ENCODE data around the gene PRKAG2. TPM values are rescaled to one million over a fixed set of nuclear protein-coding genes. Genes with fewer than 3 reads are reported as not detected.

PRKAG2 gene
- total and polyA plus RNA-seq, 2 of the 13 experiments (the other 11 are each of a cell fraction or from before 2014, with no cell fraction given) = 0.90 to 1.3 TPM

DNA sequence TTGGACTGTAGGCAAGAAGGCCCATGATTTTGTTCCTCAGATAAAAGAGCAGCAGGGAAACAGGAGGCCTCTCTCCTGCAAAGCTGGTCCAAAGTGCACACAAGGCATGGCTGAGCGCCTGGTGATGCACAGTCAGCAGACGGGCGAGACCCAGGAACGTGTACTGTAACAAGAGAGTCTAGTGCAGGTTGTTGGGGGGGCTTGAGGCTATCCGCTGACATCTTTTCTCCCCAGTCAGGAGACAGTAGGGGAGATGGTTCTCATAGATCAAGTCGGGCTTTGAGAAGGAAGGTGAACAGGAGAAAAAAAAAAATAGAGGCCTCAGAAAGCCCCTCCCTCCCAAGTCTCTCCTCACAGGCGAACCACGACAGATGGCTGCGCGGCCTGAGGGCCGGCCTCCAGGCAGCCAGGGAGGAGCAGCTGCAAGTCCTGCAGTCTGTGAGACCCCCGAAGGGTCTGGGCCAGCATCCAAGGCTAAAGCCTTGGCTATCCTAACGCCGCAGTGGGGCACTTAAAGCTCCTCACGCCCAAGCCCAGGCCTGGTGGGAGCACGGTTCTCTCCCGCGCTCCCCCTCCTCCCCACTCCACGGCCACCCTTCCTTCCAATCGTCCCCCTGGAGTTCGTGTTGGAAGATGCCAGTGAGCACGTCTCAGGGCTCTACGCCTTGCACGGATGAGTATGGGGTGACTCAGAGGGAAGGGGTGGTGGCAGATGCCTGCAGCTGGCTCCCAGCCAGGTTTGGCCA, 68.3 kb downstream of the PRKAG2 start (continued):
- TF ChIP-seq ZBTB2 (CRISPR knock-in tag; IDR thresholded peaks at IDR 0.05; ENCODE audit: low read depth) (no peak), ZNF556 (CRISPR knock-in tag; IDR thresholded peaks at IDR 0.05; ENCODE audit: borderline replicate concordance) (no peak), HNF4G (IDR thresholded peaks at IDR 0.05; ENCODE audit: borderline replicate concordance, low read depth, low read length) (peak; percentile 71), HNF4G (CRISPR knock-in tag; IDR thresholded peaks at IDR 0.05; ENCODE audit: borderline replicate concordance, low read depth) (no peak), ZNF776 (CRISPR knock-in tag; IDR thresholded peaks at IDR 0.05) (no peak), BORCS8-MEF2B (CRISPR knock-in tag; IDR thresholded peaks at IDR 0.05) (no peak), TERF1 (CRISPR knock-in tag; IDR thresholded peaks at IDR 0.05) (no peak), CHCHD3 (CRISPR knock-in tag; IDR thresholded peaks at IDR 0.05) (no peak), PAXIP1 (CRISPR knock-in tag; conservative IDR thresholded peaks at IDR 0.05) (peak; percentile 73), ZNF274 (CRISPR knock-in tag; IDR thresholded peaks at IDR 0.05) (no peak), ZNF672 (CRISPR knock-in tag; IDR thresholded peaks at IDR 0.05) (no peak), ZNF749 (CRISPR knock-in tag; IDR thresholded peaks at IDR 0.05; ENCODE audit: borderline replicate concordance) (no peak), PCBP2 (optimal IDR thresholded peaks at IDR 0.05; ENCODE audit: low read depth, low read length, poor library complexity, severe bottlenecking) (no peak), HMGA1 (CRISPR knock-in tag; conservative IDR thresholded peaks at IDR 0.05) (no peak), POGK (CRISPR knock-in tag; conservative IDR thresholded peaks at IDR 0.05) (no peak)
- TF ChIP-seq, protein P1, sequence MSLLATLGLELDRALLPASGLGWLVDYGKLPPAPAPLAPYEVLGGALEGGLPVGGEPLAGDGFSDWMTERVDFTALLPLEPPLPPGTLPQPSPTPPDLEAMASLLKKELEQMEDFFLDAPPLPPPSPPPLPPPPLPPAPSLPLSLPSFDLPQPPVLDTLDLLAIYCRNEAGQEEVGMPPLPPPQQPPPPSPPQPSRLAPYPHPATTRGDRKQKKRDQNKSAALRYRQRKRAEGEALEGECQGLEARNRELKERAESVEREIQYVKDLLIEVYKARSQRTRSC (CRISPR knock-in tag; IDR thresholded peaks at IDR 0.05; ENCODE audit: low read depth) = no peak
- TF ChIP-seq, protein P2, sequence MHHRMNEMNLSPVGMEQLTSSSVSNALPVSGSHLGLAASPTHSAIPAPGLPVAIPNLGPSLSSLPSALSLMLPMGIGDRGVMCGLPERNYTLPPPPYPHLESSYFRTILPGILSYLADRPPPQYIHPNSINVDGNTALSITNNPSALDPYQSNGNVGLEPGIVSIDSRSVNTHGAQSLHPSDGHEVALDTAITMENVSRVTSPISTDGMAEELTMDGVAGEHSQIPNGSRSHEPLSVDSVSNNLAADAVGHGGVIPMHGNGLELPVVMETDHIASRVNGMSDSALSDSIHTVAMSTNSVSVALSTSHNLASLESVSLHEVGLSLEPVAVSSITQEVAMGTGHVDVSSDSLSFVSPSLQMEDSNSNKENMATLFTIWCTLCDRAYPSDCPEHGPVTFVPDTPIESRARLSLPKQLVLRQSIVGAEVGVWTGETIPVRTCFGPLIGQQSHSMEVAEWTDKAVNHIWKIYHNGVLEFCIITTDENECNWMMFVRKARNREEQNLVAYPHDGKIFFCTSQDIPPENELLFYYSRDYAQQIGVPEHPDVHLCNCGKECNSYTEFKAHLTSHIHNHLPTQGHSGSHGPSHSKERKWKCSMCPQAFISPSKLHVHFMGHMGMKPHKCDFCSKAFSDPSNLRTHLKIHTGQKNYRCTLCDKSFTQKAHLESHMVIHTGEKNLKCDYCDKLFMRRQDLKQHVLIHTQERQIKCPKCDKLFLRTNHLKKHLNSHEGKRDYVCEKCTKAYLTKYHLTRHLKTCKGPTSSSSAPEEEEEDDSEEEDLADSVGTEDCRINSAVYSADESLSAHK (CRISPR knock-in tag; IDR thresholded peaks at IDR 0.05; ENCODE audit: borderline replicate concordance) = no peak
